Measurements from ENCODE around the gene MAD1L1. TPM values are rescaled to one million over a fixed set of nuclear protein-coding genes. Genes with fewer than 3 reads are reported as not detected.

Gene MAD1L1
- total and polyA plus RNA-seq, 2 of the 8 experiments (the other 6 are each of a cell fraction or from before 2014, with no cell fraction given) = 40.4 to 44.6 TPM

GRCh38 chr7:2032876-2033407, 199.8 kb downstream of the MAD1L1 start:
- FAIRE-seq (no peak), DNase-seq (ENCODE audit: low read depth in 1 of 2, low spot score in 2 of 2) (no peak)
- Histone ChIP-seq H3K4ac (replicated peaks; ENCODE audit: insufficient read length, low read depth, low read length) (no peak overlapping the region), H3K56ac (replicated peaks; ENCODE audit: insufficient read length, low read depth, low read length) (no peak overlapping the region), H3K27me3 (replicated peaks in 1 of 4; ENCODE audit: control insufficient read depth in 3 of 4, extremely low read depth in 1 of 4, insufficient read depth in 3 of 4, low read length in 3 of 4) (no peaks in the 10 kb centered on the region), H2AFZ (ENCODE audit: low read length) (no peak overlapping the region), H2BK15ac (ENCODE audit: low read length) (no peak overlapping the region), H4K8ac (ENCODE audit: extremely low read depth, insufficient read depth, low read length) (no peak overlapping the region; the same call in 1 of the 2 replicates), H3K4me1 (replicated peaks in 1 of 4; ENCODE audit: control insufficient read depth in 3 of 4, insufficient read depth in 4 of 4, low read length in 3 of 4) (peaks cover 0 to 16% (median 3%) of the 10 kb centered on the region in 4 experiments; a peak in 2 of 7 replicates), H3K9me3 (ENCODE audit: insufficient read depth in 2 of 2, low read depth in 1 of 2, low read length in 1 of 2) (no peaks in the 10 kb centered on the region), H3K4me2 (ENCODE audit: insufficient read depth in 1 of 2, low read depth in 2 of 2, low read length in 2 of 2) (no peak overlapping the region), H3K36me3 (ENCODE audit: control insufficient read depth in 2 of 4, insufficient read depth in 4 of 4, low read length in 3 of 4) (no peaks in the 10 kb centered on the region), H3K79me1 (ENCODE audit: low read depth, low read length) (peaks cover 9% of the 10 kb centered on the region), H3K18ac (ENCODE audit: extremely low read depth, low read length) (no peak overlapping the region), H2BK20ac (ENCODE audit: low read length) (no peak overlapping the region), H3K9ac (replicated peaks in 1 of 4; ENCODE audit: extremely low read depth in 1 of 4, low read depth in 3 of 4, low read length in 3 of 4) (no peak overlapping the region), H2BK12ac (ENCODE audit: low read depth, low read length) (no peak overlapping the region), H3K79me2 (ENCODE audit: control insufficient read depth in 1 of 2, insufficient read depth in 2 of 2, low read length in 2 of 2) (no peaks in the 10 kb centered on the region; a peak in 1 of 4 replicates), H3K23me2 (ENCODE audit: low read depth, low read length) (no peaks in the 10 kb centered on the region), H2BK5ac (ENCODE audit: low read depth, low read length) (no peak overlapping the region), H4K5ac (ENCODE audit: insufficient read length, low read depth, low read length) (no peak overlapping the region), H3K23ac (ENCODE audit: insufficient read length) (no peak overlapping the region), H2BK120ac (replicated peaks; ENCODE audit: low read depth, low read length) (no peak overlapping the region), H4K91ac (replicated peaks; ENCODE audit: insufficient read length, low read length) (no peak overlapping the region), H2AK5ac (ENCODE audit: low read depth, low read length) (no peak overlapping the region), H3K27ac (ENCODE audit: low read depth, low read length) (no peak overlapping the region), H3K14ac (ENCODE audit: insufficient read length) (no peak overlapping the region), H4K20me1 (replicated peaks in 1 of 2; ENCODE audit: control insufficient read depth in 1 of 2, insufficient read depth in 2 of 2, low read length in 2 of 2) (peaks cover 0 to 5% of the 10 kb centered on the region in 2 experiments), H3K4me3 (ENCODE audit: extremely low read depth in 1 of 4, insufficient read depth in 2 of 4, low read depth in 3 of 4, low read length in 4 of 4) (no peak overlapping the region)
- WGBS, 2 experiments (ENCODE audit: extremely low coverage in 1 of 2, insufficient coverage in 1 of 2, insufficient read length in 1 of 2, insufficient replicate concordance in 2 of 2, low coverage in 1 of 2, low lambda C conversion rate in 2 of 2, missing lambda C conversion rate in 1 of 2) = 78% methylated on average over 17 of the region's 19 CpGs; no CpG with 5 or more reads in 1 of the 2 experiments
- TF ChIP-seq HDAC2 (IDR thresholded peaks at IDR 0.05; ENCODE audit: borderline replicate concordance in 1 of 2, low read depth in 2 of 2, low read length in 2 of 2) (no peak), CREB1 (IDR thresholded peaks at IDR 0.05) (no peak), FOSL1 (IDR thresholded peaks at IDR 0.05; ENCODE audit: insufficient read depth, low read depth, low read length) (no peak)
- POLR2A ChIA-PET (ENCODE audit: partially characterized antibody) = no interaction called here
- CTCF ChIA-PET (ENCODE audit: partially characterized antibody) = interaction anchor here (0.8 to 2.3 kb wide), 5 partner anchors 9 to 112 kb away, joined by 3 to 7 read pairs (median 4); no protein-coding TSS in a partner anchor
